Hindlimb muscle (tissue), 1 donor: ENCODE measurements around the gene TBATA. TPM values are rescaled to one million over a fixed set of nuclear protein-coding genes. Genes with fewer than 3 reads are reported as not detected.

ENCODE experiments used
- DNase-seq: peaks from one replicate; pipeline ENCODE4 v3.0.0-alpha.2; 2013
- polyA plus RNA-seq: library from polyadenylated mRNA; unstranded; fragments of 120-200 nt; gene quantifications from one replicate; pipeline ENCODE4 v1.2.1, GENCODE V29; 2013; ENCODE audit not compliant: insufficient read length

The TBATA gene
- polyA plus RNA-seq, 1 donor: 0.12 TPM

DNA sequence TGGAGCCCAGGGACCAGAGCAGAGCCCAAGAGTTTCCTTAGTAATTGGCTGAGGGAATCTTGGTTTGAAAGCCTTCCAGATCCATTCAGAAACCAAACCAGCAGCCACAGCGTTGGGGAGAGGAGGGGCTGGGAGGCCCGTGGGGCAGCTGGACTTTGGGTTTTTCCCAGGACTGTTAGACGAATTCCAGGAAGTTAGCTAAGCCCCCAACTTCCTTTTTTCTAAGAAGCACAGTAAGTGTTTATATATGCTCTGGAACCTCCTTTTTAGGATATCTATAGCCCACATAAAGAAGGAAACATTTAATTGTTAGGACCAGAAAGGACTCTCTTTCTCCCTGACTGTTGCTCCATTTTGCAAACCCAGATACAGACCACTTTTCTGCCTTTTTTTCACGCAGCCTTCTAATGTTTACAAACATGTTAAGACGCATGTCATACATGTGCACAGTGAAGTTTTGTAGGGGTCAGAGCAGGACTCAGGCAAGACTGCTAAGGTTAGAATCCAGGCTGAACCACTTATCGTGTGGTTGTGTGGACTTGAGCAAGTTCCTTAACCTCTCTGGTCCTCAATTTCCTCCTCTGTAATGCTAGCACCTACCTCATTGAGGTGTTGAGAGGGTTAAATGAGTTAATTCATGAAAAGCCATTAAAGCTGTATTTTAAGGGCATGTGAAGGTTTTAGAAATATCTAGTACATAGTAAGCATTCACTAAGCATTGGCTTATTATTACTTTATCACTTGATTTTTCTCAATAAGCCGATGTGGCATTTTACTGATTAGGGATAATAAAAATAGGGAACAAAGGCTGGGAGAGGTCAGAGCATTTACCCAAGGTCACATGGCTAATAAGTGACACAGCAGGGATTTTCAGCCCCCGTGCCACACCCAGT is 42.4 kb downstream of the TBATA start:
- peak; percentile 76 for DNase-seq

DNA sequence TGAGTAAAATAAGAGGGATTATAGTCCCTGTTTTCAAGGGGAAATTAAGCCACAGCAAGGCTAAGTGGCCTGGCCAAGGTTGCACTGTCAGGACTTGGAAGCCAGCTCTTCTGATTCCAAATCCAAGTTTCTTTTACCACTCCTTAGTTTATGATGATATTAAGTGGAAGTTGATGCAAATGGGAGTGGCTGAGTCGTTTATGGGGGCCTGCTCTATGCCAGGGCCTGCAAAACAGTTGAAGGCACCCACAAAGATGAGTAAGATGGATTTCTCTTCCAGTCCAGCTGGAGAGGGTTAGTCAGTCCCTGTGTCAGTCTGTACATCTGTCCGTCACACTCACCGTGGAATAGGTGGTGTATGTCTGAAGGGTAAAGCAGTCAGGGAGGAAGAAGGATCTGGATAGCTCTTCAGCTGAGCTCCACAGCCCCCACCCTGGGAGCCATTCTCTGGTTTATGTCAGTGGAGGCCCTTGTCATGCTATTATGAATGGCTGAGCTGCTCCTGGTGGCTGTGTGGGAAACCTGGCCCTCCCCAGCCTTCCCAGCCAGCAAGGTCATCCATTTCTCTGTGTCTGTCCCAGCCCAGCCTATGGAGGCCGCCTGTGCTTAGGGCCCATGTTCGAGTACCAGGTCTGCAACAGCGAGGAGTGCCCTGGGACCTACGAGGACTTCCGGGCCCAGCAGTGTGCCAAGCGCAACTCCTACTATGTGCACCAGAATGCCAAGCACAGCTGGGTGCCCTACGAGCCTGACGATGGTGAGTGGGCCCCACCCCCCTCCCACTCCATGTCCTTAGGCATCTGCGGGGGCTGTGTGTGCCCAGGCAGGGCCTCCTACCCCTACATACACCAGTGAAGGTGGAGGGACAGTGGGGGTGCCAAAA is 44.5 kb downstream of the TBATA start:
- DNase-seq: peak; percentile 27

DNA sequence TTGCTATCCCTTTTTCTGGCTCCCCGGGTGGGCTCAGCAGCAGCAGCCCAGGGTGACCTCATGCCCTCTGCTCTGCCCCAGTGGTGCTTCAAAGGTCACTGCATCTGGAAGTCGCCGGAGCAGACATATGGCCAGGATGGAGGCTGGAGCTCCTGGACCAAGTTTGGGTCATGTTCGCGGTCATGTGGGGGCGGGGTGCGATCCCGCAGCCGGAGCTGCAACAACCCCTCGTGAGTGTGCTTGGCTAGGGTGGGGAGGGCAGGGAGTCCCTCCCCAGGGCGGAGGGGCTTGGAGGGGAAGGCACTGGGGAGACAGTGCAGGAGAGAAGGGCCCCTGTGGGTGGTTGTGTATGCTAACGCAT is 46.4 kb downstream of the TBATA start:
- no peak for DNase-seq

DNA sequence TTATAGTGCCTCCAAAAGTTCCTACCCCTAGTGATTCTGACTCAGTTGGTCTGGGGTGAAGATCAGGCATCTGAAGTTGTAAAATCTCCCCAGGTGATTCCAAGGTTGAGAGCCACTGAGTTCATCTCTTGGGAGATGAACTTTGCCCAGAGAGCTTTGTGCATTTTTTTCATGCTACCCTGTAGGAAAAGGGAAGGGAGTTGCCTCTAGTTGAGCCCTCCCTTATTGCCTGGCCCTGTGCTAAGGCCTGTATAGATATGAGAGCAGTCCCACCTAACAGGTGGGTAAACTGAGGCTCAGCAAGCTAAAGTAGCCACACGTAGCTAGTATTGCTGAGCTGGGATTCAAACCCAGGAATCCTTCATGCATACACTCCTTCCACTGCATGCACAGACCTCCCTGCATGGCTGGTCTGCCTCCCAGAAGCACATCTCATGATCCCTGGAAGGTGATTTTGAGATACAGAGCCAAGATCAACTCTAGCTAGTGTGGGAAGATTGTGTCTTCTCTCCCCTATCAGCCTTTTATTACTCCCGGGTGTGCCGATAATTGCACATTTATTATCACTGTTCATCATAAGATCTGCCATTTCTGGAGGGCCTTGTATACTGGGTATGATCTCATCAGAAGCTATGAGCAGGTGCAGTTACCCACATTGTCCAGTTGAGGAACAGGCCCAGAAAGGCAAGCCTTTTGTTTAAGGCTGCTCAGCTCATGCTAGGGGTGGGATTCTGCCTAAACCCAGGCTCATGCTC is 47.0 kb downstream of the TBATA start:
- no peak for DNase-seq

DNA sequence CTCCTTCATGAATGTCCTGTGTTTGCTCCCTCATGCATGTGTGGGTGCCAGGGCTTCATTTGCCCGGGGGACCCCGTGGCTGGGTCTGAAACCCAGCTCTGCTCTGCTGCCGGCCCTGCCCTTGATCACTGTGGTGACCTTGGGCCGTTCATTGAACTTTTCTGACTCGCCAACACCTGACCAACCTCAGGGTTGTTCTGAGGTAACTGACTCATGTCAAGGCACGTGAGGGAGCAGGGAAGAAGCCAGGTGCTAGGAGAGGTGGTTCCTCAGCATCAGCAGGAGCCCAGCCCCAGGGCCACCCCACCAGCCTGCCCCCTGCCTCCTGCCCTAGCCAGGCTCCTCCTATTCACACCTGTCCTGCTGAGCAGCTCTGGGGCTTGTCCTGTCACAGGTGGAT is 47.9 kb downstream of the TBATA start:
- no peak for DNase-seq

DNA sequence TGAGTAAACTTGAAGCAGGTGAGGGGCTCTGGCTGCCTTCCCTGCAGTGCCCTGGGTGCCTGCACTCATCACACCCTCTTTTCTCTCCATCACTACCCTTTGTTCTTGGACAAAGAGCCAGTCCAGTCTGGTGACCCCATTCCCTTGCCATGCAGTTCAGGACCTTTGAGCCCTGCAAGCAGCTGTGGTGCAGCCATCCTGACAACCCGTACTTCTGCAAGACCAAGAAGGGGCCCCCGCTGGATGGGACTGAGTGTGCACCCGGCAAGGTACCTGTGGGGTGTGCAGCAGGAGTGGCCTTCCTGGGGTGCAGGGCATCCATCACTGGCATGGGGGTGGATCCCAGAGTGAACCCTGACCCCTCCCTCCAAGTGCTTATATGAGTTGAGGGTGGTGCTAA is 48.7 kb downstream of the TBATA start:
- no peak for DNase-seq

DNA sequence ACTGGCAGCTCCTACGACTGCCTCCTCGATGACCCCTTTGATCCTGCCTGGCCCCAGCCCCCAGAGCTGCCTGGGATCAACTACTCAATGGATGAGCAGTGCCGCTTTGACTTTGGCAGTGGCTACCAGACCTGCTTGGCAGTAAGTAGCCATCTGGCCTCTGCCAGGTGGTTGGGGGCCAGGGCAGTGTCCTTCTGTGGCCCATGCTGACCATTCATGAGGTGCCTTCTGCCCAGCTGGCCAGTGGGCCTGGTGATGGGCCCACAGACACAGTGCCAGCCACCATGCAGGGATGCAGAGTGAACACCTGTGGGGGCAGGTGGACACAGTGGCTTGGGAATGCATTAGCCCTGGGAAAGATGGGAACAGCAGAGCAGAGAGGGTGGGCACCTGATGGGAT is 50.0 kb downstream of the TBATA start:
- DNase-seq: no peak

DNA sequence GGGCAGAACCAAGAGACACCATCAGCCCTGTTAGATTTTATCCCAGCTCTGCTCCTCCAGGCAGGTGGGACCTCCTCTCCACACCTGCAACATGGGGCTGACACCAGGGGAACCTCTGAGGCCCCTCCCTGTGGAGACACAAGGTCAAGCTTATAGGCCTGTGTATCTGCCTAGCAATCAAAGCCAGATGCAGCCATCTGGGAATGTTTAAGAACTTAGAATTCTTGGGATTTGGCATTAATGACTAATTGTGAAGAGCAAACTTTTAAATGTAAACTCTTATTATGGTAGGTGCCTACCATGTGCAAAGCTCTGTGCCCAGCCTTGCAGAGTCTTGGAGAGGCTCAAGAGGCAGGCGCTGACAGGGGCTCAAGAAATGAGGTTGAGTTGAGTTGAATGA is 52.1 kb downstream of the TBATA start:
- DNase-seq: no peak

DNA sequence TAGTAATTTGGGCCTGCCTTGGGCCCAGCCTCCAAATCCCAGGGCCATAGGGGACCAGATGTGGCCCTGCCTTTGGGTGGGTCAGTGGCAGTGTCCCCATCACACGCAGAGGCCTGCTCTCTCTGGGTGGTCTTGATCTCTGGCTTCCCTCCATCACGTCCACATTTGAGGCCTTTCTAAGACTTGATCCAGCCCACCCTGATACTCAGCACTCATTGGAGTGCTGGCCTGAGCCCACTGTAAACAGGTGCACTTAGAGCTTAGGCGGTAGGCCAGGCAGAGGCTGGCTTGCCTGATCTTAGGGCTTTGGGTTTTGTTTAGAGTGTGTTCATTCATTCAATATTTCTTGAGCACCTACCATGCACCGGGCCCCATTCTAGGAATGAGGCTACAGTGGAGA is 52.6 kb downstream of the TBATA start:
- DNase-seq: no peak

DNA sequence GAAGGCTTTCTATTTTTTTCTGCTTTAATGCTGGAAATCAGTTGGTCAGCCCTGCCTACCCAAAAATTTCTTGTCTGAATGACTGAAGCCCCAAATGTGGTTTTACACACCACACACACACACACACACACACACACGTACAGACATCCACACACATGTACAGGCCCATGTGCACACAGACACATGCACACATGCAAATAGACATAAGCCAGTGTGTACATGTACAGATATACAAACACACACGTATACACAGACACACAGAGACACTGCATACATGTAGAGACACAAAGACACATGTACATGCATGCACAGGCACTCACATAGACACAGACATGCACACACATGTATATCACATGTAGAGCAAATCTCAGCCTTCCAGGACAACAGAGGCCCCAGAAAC is 54.2 kb downstream of the TBATA start:
- no peak for DNase-seq

DNA sequence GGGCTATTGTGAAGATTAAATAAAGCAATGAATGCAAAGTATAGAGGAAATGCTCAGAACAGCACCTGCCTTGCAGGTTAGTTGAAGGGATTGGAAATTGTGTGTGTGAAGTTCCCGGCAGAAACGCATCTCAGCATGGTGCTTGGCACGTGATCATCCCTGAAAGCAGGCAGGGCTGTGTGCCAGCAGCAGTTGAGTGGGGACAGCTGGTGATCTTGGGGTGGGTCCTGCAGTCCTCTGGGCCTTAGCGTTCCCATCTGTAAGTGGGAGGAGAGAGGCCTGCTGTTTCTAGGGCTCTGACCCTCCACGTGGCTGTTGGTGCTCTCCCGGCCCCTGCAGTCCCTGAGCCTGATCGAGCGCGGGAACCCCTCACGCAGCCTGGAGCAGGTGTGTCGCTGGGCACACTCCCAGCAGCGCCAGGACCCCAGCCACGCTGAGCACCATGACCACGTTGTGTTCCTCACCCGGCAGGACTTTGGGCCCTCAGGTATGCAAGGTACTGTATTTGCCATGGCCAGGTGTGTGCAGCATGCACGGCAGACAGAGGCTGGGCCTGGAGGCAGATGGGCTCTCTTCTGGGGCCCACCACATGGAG is 55.3 kb downstream of the TBATA start:
- DNase-seq: no peak

DNA sequence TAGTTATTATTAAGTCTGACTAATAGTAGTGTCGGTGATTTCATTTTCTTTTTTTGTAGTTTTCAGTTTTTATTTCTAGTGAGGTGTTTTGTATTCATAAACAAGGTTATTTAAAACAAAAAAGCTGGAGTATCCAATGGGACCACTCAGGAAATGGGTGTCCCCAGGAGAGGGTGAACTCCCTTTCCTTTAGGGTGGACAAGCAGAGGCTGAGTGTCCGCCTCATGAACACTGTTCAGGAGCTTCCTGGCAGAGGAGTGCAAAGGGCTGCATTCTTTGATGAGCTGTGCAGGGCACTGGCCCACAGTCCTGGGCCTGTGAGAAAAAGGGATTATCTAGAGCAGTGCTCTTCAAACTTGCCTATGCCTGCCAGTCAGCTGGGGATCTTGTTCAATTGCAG is 56.8 kb downstream of the TBATA start:
- no peak for DNase-seq

DNA sequence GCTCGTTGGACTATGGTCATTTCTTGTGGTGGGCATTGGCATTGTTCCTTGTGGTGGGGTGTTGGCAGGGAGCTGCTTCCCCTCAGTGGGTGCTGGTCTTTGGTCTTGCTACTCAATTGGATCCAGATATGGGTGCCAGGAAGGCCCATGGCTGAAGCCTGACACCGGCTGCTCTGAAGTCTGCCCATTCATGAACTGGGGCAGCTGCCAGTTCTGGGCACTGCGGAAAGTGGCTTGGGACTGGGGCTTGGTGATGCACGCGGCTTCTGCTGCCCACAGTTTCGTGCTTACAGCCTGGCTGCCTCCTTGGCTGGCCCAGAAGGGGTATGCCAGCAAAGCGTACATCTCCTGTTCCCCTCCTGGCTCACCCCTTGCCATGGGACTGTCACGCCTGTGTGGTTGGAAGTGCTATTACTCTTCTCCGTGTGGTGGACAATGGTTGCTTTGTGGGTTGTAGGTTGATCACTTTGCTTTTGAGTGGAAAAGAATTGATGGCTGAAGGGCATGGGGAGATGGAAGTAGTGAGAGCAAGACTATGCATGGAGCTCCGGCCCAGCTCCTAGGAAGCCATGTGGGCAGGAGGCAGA is 58.2 kb downstream of the TBATA start:
- no peak for DNase-seq

DNA sequence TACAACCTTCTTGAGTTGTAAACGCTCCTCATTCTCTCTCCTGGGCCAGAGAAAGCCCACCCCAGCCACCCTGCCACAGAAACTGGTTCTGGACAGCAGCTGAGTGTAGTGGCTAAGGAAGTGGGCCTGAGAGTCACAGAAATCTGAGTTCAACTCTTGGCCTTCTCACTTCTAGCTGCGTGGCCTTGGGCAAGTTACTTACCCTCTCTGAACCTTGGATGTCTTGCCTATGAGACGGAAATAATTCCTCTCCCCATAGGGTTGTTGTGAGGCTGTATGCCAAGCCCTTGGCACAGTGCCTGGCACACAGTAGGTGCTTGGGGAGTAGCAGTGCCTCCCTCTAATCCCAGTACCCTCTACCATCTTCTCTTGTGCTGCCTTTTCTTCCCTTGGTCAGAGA is 61.4 kb downstream of the TBATA start:
- DNase-seq: no peak

DNA sequence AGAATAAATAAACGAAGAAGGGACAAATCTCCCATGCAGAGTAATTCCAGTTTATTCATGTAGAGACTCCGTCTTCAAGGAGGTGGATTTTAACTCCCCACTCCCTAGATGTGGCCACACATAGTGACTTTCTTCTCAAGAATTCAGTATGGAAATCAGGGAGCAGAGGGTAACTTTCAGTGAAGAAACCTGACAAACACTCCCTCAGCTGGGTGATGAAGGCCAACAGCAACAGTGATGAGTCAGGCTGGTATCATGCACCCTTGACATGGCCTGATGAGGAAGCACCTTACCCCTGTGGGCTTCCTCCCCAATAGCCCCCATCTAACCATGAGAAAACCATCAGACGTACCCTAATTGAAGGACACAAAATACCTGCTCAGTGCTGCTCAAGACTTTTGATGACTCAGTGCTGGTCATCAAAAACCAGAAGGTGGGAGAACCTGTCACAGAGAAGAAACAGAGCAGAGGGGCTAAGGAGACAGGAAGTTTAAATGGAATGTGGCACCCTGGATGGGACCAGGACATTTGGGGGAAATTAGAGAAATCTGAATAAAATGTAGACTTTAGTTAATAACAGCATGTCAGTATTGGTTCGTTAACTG is 62.3 kb downstream of the TBATA start:
- DNase-seq: no peak

Other genes with a start within 250 kb of the TBATA start
- 0.74 TPM for gene PRF1, start 182.6 kb downstream of the TBATA start, polyA plus RNA-seq
- 24.6 TPM for gene ADAMTS14, start 112.9 kb downstream of the TBATA start, polyA plus RNA-seq
- 31.7 TPM for gene SGPL1, start 30.6 kb upstream of the TBATA start, polyA plus RNA-seq
- gene PCBD1, start 103.2 kb upstream of the TBATA start, polyA plus RNA-seq: 75.7 TPM